ENCODE data around the gene MIDN.

MIDN gene

DNA sequence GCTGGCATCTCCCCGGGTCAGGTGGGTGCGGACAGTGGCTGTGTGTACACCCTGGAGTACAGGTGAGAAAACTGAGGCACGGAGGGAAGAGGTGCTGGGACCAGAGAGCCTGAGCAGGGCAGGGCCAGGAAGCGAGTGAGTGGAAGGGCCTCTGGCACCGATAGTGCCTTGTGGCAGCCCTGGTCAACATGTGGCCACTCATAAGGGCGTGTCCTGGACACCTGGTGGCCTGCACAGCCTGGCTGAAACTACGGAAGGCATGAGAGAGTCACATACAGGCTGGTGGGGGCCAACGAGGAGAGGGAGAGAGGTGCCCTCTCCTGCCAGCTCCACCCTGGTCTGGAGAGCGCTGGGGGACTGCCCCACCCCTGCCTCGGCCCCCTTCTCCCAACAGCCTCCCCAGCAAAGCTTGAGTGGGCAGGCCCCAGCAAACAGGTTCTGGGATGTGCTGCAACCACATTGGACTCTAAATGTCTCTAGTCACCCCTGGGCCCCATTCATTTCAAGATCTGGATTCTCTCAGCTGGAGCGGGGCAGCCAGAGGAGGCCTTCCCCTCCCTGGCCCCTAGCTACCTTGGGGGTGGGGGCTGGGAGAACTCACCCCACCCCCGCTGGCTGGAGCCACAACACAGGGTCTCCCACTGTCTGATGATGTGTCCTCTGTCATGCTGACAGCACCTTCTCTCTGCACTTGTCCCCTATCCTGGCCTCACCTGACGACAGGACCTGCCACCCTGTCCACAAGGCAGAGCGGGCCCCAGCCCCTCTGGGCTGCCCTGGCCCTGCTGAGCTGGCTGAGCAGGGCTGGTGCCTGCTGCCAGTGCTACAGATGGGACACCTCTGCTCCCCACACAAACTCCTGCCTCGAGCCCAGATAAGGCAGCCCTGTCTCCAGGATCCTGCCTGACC is 16.4 kb upstream of the MIDN start:
- no peak for DNase-seq (ENCODE audit: low spot score)
- TF ChIP-seq, protein P1, sequence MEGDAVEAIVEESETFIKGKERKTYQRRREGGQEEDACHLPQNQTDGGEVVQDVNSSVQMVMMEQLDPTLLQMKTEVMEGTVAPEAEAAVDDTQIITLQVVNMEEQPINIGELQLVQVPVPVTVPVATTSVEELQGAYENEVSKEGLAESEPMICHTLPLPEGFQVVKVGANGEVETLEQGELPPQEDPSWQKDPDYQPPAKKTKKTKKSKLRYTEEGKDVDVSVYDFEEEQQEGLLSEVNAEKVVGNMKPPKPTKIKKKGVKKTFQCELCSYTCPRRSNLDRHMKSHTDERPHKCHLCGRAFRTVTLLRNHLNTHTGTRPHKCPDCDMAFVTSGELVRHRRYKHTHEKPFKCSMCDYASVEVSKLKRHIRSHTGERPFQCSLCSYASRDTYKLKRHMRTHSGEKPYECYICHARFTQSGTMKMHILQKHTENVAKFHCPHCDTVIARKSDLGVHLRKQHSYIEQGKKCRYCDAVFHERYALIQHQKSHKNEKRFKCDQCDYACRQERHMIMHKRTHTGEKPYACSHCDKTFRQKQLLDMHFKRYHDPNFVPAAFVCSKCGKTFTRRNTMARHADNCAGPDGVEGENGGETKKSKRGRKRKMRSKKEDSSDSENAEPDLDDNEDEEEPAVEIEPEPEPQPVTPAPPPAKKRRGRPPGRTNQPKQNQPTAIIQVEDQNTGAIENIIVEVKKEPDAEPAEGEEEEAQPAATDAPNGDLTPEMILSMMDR (IDR thresholded peaks at IDR 0.05; ENCODE audit: extremely low read depth, missing control alignments): no peak

DNA sequence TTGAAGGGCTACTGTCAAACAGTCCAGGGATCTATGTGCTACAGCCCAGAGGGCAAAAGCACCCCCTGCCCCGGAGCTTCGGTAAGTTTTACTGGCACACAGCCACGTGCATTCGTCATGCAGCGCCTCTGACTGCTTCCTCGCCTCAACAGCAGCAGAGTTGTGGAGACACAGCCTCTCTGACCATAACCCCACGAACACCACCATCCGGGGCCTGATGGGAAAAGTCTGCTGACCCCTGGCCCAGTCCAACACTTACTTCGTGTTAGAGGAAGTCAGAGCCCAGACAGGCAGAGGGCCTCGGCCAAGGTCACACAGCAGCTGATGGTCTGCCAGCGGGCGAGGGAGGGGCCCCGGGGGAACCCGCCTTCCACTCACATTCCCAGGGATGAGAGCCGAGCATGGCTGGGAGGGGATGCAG is 15.7 kb upstream of the MIDN start:
- no peak for DNase-seq (ENCODE audit: low spot score)

DNA sequence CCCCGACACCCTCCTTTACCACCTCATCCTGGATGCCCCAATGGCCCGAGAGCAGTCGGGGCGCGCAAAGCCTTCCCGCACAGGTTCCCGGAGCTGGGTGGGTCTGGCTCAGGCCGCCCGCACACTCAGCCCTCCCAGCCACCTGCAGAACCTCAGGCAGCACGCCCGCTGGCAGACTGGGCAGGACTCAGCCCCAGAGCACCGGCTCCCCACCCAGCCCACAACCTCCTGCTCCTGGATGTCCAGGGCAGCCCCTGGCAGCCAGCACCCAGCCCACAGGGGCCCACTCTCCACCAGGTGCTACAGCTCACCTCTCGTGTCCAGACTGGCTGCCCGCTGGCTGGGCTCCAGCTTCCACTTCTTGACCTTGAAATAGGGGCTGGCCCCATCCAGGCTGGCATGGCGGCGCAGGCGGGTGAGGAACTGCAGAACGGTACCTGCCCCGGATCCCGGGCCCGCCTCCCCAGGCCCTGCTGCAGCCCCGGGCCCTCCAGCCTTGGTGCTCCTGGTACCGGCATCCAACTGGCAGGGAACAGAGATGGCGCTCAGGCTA is 15.2 kb upstream of the MIDN start:
- TF ChIP-seq, protein P1 (IDR thresholded peaks at IDR 0.05; ENCODE audit: extremely low read depth, missing control alignments): no peak
- no peak for DNase-seq (ENCODE audit: low spot score)

More for the DNA sequence above, 15.7 kb upstream of the MIDN start:
- TF ChIP-seq, protein P1 (IDR thresholded peaks at IDR 0.05; ENCODE audit: extremely low read depth, missing control alignments): no peak

DNA sequence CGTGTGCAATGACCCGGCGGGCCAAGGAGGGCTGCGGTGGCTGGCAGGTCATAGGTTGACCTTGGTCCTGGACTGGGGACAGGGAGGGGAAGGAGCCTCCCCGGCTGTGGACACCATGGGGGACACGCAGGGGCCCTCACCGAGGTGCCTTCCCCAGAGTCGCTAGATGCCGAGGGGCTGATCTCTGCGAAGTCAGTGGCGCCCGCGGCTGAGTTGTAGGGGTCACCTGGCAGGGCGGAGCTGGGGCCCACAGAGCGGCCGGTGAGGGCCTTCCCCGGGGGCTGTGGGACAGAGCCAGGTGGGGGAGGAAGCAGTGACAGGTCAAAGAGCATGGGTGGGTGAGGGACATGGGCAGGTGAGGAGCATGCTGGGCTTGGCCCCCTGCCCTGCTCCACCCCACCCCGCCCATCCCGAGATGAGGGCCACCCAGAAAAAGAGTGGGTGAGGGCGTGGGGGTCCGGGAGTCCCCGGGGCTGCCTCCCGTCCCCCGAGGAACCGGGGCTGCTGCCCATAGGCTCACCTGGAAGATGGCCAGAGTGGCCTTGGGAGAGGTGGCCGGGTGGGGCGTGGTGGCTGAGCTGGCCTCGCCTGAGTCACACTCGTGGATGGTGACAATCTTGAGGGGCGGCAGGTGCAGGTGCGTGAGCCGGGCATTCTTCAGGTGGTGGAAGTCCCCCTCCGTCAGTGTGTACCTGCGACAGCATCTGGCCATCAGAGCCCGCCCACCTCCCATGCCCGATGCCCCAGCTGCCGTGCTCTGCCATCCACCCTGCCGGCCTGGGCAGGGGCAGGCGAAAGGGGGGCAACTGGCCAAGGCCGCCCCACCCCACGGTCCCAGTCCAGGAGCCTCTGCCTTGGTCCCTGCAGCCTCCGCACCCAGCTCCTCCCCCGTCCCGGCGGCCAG is 14.1 kb upstream of the MIDN start:
- TF ChIP-seq, protein P1 (IDR thresholded peaks at IDR 0.05; ENCODE audit: extremely low read depth, missing control alignments): no peak
- no peak for DNase-seq (ENCODE audit: low spot score)

DNA sequence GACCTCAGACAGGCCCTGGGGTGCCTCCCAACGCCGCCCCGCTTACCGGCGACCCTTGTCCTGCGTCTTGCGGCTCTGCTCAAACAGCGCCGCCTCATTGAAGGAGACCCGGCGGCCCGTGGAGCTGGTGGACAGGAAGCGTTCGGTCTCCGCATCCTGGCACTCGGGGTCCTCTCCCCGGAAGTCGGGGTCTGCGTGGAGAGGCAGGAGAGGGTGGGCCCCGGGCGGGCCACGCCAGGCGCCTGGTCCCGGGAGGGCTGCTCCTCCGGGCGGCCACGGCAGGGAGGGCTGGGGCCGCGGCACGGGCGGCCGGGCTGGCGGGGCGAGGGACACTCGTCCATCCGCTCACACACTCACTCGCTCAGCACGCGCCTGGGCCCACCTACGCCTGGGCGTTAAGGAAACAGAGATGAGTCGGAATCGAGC is 13.4 kb upstream of the MIDN start:
- TF ChIP-seq, protein P1 (IDR thresholded peaks at IDR 0.05; ENCODE audit: extremely low read depth, missing control alignments): no peak

DNA sequence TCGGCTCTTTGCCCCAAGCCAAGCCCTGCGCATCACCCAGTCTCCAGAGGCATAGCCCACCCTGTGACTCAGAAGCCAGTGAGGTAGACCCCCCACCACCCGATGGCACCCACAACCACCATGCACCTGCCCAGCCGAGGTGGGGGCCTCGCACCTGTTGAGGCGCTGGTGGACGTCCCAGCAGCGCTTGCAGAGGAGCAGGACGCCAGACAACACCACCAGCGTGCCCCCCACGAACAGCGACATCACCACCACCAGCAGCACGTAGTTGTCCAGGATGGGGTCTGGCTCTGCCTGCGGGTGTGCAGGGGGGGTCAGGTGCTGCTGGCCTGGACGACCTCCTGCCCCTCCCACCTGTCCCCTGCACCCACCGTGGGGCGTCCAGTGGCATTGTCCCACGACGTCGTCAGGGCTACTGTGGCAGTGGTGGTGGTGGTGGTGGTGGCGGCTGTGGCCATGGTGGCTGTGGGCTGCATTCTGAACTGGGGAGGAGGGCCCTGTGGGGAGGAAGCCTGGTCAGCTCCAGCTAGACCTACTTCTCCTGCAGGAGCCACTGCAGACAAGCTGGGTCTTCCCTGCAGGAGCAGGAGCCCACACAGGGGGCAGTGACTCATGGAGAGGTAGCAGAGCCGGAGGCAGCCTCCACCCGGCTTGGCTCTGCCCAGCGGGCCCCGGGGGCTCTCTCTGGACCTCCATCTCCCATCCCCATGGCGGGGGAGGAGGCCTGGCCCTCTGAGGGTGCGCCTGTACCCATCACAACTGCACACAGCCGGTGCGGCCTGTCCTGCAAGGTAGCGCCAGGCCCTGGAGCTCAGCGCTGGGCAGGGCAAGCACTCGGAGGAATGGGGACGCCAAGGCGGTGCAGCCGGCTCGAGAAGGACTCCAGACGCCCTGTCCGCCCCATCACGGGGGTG is 12.5 kb upstream of the MIDN start:
- TF ChIP-seq, protein P1 (IDR thresholded peaks at IDR 0.05; ENCODE audit: extremely low read depth, missing control alignments): no peak
- DNase-seq (ENCODE audit: low spot score): no peak

More for the DNA sequence above, 13.4 kb upstream of the MIDN start:
- no peak for DNase-seq (ENCODE audit: low spot score)
